GM19452 (cell line): ENCODE results near the gene UGT1A8.

Experiments
- ATAC-seq: cut with Tn5 transposase; IDR thresholded peaks from one replicate; pipeline ENCODE4 v1.9.1; 2021; ENCODE audit not compliant: unreplicated experiment

The UGT1A8 gene

DNA sequence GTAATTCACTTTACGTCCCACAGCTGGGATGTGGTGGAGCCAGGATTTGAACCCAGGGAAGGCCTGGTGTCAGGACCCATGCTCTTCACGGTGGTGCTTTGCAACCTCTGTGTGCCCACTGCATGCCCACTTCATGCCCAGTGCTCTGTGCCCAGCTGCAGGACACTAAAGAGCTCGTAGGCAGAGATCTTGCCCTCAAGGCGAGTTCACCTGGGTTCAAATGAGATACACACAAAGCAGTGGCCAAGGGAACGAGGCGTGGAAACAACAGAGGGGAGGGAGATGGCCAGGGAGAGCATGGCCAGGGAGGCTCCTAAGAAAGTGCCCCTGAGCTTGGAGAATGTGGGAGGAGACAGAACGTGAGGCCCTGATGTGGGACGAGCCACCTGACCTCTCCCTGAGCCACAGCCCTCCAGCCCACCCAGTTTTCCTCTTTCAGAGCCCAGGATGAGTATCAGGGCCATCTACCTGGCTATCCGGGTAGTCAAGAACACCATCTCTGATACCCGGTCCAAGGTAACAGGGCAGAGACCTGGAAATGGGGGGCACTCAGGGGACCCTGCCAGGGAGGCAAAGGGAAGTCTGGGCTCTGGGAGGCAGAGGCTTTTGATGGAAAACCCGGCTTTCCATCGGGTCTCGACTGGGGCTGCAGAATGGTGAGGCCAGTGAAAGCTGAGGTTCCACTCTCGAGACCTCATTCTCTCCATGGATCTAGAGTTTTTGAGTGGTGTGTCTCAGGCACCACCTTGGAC lies 181.1 kb downstream of the UGT1A8 start:
- no peak for ATAC-seq

DNA sequence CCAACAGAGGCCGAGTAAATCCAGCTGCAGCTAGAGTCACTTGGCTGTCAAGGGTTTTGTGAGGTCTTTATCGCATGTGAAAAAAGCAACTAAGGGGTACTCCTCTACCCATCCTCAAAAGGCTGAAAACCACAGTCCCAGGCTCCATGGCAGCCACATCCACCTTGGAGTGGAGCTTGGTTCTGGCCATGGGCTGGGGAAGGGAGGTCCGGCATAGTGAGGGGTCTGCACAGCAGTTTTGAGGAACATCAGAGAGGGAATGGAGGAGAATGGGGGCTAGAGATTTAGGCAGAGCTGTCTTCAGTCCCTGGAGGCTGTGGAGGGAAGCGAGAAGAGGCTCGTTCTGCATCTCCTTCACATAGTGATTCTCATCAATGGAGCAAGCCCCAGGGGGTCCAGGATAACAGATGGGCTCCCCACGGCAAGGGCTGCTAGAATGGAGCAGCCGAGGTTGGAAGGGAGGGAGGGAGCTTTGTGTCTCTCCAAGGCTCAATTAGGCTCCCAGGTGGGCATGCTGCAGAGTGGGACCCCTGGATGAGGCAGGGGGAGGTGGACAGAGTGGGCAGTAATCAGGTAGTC lies 181.7 kb downstream of the UGT1A8 start:
- no peak for ATAC-seq

DNA sequence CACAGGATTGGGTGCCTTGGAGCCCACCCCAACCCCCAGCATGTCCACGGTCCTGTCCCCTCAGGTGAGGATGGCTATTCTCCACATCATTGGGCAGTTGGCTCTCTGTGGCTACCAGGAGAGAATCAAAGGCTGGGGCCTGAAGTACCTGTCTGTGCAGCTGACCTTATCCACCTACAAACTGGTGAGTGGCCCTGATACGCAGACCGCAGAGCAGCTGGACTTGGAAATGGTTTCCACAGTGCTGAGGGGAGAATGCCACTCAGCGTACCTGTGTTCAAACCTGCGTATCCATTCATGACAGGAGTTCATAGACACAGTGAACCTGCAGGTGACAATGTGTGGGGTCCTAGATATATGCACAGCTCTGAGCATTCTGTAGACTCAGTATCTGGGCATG lies 182.3 kb downstream of the UGT1A8 start:
- no peak for ATAC-seq

DNA sequence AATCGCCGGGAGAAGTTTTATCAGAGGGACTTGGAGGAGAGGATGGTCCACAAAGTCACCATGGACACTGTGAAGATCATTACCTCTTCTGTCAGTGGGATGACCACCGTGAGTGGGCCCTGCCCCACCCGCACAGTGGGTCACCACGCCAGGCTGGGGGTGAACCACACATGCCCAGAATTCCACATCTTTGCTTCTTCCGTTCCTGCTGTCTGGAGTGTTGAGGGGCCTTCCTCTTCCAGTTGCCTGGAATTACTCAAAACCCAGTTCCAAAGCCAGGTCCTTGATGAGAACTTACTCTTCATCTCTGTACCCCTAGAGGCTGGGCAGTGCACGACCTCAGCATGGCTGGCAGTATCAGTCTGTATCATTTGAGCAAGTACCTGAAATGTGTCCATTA lies 182.8 kb downstream of the UGT1A8 start:
- ATAC-seq, result no peak

DNA sequence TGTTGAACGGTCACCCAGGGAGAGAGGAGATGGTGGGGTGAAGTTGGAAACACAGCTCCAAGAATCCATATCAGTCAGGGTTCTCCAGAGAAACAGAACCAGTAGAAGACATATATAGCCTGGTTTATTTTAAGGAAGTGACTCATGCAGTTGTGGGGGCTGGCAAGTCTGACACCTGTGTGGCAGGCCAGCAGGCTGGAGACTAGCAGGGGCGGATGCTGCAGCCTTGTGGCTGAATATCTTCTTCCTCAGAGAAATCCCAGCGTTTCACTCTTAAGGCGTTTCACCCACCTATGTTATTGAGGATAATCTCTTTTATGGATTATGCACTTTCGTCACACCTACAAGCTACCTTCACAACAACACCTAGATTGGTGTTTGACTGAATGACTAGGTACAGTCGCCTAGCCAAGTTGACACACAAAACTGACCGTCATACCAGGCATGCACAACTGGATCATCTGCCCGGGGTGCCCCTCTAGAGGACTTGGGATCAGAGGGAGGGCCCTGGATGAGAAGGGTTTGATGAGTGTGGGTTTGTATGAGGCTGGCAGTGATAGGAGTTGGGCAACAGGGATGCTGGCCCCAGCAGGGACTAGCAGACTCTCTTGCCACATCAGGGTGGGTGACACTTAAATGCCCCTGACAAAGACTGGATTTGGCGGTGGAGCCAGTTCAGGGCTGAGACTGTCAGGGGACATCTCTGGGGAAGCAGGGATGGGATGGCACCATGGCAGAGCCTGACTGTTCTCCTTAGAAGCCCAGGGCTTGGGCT lies 184.1 kb downstream of the UGT1A8 start:
- no peak for ATAC-seq

DNA sequence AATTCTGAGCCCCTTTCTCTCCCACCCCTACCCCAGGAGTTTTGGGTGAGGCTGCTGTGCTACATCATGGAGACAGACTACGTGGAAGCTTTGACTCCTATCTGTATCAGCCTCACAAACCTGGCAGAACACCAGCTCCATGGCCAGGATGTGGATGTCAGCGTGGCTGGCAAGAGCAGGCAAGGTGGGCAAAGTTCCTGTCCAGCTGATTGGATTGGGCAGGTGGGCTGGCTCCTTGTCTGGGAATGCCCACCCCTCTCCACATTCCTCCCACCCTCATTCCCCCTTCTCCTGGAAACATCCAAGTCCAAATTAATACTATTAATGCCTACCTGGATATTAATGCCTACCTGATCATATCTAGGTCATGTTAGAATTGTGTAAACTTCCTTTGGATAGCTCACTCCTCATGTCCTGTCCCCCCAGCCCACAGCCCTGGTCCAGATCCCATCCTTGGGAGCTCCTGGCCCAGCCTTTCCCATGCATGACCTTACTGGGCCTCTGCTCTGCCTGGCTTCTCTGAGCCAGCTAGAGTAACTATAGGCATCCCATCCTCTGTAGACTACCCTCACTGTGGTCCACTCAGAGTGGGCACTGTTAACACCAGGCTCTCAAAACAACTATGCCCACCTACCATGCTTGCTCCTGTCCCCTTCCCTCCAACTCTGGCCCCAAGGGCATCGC lies 184.8 kb downstream of the UGT1A8 start:
- ATAC-seq, result no peak

DNA sequence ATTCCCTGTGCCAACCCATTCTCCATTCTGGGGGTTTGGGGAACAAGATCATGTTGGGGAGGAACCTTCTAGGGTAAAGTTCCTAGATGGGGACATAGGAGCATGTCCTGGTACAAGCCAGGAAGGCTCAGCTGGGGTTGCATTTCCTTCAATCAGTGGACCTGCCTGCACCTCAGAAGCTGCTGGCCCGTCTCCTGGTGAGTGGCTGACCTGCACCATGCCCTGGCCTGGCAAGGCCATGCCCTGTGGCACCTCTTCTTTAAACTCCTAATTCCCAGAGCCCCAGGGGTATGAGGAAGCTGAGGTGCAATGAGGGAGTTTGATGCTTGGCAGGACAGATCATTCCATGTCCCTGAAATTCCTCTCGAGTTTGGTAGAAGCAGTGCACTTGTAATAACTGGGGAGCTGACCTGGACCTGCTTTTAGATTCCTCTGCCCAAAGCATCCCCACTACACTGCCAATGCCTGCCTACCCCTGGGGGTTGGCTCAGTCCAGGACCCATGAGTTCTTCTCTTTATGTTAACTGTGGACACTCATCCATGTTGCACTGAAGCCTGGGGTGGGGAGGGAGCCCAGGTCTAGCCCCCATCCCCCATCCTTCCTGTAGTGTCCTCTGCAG lies 186.0 kb downstream of the UGT1A8 start:
- ATAC-seq, result no peak

DNA sequence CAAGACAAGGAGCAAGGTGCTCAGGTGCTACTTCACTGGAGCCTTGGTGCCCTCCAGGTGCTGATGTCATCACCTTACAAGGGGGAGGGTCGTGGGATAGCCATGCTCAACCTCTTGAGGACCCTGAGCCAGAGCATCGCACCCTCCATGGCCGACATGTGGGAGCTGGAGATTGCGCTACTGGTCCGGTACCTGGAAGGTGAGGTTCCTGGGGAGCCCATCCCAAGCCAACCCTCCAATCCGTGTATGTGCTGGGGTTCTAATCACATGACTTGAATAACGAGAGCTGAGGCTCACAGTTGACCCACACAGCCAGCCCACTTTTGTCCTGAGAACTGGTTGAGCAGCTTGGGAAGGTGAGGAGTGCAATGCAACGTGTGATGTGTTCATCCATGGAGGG lies 186.6 kb downstream of the UGT1A8 start:
- ATAC-seq, result no peak

DNA sequence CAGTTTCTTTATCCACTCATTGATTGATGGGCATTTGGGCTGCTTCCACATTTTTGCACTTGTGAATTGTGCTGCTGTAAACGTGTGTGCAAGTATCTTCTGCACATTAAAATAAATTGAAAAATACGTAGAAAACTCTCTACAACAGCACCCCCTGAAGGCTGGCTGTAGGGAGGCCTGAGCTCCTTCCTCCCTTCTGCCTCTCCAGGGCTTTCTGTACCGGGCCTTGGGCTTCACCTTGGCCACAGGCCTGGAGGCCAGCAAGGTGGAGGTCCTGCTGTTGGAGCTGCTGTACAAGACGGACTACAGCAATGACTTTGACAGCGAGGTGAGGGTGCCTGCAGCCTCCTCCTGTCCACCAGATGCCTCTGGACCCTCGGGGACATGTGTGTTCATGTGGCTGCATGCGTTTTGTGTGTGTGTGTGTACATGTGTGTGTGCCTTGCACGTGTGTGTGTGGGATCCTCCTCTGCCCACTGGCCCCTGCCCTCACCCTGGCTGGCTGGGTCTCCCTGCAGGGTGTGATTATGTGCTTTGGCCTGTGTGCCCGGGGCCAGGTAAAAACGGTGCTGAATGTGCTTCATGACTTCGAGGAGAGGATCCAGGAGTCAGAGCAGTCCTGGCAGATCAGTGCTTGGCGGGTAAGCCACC lies 189.9 kb downstream of the UGT1A8 start:
- no peak for ATAC-seq

DNA sequence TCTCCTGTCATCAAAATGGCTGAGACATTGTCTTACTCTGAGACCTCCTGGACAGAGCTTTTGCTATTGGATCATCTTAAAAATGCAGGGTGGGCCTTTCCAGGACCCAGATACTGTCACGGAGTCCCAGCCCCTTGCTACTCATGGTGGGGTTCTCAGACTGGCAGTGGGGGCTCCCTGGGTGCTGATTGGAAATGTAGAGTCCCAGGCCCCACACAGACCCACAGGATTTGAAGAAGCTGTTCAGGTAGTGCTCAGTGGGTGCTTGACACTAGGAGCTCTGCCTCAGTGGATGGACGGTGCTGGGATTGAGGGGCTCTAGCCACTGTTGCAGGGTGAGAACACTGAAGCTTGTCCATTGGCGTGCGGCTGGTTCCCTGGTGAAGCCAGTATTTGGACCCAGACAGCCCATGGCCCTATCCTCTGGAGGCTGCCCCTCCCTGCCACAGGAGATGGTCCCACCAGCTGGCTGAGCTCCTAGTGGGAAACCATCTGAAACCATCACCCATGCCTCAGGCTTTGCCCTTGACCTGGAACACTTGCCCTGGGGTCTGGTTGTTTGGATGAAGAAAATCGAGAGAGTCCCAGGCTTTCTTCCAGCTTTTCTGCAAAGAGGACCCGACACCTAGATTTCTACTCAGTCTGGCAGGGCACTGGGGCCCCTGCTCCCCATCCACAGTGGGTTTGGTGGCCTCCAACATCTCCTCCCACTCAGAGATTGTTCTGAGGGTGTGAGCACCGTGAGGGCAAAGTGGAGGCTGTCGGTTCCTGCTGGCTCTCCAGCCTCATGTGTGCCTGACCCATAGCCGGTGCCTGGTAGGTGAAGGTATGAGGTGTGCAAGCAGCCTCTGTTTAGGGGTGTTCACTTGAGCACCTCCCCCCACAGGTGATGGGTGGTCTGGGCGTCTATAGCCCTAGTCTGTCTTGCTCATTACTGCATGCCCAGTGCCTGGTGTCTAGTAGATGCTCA lies 190.8 kb downstream of the UGT1A8 start:
- no peak for ATAC-seq

DNA sequence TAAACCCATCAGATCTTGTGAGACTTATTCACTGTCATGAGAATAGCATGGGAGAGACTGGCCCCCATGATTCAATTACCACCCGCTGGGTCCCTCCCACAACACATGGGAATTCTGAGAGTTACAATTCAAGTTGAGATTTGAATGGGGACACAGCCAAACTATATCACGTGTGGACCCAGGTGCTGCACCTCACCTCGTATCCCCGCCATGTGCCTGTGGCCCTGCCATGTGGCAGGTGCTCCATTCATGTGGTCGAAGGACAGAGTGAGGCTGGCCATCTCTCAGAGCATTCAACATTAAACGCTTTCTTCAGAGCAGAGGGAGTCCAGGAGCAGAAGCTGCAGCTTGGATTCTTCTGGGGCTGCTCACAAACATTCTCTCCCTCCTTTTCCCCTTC lies 193.0 kb downstream of the UGT1A8 start:
- ATAC-seq, result no peak

DNA sequence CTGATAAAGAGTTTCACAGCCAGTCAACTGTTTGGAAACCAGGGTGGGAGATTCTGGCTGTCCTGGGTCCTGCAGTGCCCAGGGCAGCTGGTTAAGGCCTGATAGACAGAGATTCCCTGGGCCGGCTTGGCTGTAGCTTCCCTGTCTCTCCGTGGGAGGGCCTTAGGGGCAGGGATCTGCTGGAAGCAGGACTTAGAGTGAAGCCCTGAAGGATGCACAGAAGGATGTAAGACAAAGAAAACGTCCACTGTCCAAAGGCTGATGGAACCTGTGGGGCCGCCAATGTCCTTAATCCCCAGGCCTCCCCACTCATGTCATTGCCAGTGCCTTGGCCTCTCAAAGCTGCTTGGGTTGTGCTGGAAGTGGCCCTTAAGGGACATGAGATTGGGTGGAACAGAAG lies 193.7 kb downstream of the UGT1A8 start:
- ATAC-seq, result no peak

DNA sequence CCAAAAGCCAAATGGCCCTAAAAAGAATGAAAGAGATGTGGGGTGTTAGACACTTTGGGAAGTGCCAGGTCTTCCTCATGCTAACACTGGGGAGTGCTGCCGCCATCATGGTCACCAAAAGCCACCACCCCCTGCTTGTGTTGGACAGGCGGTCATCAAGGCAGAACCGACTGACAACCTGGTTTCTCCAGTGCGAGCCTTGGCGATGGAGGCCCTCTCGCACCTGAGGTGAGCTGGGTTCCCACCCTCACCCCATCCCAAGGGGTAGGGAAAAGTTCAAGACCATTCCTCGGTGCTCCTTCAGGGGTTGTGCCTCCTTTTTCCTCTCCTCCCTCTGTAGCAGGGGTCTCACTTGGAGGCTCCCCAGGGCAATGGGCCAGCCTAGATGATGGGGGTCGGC lies 194.3 kb downstream of the UGT1A8 start:
- ATAC-seq, result no peak

DNA sequence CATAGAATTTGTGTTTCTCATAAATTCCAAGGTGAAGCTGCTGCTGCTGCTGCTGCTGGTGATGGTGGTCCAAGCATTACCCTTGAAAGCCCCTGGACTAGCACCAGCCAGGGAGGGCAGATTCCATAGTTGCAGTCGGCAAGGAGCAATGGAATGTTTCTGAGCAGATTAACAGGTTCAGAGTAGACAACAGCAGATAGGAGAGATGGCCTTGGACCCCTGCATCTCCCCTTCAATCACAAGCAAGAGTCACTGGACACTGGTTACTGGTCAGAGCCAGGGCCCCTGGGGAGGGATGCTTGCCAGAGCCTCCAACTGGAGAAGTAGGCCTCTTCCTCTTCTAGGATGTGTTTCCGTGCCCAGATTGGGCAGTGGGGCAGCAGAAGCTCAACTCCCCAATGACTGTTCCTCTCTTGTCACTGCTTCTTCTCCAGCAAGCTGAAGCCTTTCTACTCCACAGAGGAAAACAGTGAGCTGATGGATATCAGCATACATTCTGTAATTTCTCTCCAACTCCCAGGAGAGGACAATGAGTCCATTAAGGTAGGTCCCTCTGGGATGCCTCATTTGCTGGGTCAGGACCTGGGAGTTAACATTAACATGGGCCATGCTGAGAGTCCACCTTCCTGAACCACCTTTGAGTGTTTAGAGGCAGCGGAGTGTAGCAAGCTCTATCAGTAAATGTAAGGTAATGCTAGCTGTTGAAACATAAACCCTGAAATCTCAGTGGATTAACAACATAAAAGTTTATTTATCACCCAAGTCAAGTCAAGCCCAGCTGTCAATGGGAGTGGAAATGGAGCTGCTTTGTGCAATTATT lies 196.0 kb downstream of the UGT1A8 start:
- no peak for ATAC-seq

DNA sequence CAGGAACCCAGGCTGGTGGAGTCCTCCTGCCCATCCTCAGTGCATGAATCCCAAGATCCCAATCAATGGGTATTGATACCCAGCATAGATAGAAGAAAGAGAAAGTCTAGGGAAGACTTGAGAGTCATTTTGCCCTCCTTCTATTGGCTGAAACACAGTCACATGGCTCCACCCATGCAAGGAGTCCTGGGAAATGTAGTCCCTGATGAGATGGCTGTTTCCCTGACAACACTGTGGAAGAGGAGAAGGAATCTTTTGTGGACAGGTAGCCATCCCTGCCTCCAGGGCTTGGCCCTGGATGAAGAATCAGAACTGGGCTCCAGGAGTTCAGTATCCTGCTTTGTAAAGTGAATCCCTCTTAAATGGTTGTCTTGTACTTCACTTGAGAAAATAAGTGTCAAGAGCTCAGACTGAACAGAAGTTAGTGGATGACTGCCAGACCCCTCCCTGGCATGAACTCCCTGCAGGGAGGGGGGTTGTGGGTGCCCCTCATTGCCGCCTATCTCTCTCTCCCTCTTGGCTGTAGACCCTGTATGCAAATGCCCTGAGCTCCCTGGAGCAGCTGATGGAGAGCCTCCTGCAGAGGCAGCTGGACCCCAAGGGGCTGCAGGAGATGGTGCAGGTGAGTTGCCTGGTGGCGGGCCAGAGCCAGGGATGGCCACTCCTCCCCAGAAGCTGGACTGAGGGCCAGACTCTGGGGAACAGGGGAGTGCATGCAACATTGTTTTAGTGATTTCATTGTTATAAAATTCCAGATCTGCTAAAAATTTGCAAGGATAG lies 196.8 kb downstream of the UGT1A8 start:
- ATAC-seq, result no peak

DNA sequence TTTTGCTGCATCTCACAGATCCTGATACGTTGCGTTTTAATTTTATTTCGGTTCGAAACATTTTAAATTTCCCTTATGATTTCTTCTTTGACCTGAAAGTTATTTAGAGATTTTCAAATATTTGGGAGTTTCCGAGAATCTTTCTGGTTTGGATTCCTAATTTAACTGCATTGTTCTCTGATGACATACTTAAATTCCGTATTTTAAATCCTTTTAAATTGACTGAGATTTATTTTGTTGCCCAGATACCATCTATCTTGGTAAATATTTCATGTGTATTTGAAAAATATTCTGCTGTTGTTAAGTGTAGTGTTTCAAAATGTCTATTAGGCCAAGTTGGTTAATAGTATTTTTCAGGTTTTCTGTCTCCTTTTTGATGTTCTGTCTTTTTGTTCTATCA lies 198.4 kb downstream of the UGT1A8 start:
- ATAC-seq, result no peak

DNA sequence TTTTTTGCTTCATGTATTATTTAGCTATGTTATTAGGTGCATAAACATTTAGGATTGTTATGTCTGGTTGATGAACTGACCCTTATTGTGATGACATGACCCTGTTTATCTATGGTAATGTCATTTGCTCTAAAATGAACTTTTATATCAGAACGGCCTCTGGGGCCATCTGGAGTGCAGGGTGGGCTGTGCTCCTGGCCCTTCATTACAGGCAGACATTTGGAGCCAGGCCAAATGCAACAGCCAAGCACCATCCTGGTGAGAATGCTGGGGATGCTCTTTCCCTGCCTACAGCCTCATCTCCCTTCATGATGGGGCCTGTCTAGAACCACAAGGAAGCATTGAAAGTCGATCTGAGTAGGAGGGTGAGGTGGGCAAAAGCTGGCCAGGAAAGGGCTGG lies 198.9 kb downstream of the UGT1A8 start:
- ATAC-seq, result no peak

DNA sequence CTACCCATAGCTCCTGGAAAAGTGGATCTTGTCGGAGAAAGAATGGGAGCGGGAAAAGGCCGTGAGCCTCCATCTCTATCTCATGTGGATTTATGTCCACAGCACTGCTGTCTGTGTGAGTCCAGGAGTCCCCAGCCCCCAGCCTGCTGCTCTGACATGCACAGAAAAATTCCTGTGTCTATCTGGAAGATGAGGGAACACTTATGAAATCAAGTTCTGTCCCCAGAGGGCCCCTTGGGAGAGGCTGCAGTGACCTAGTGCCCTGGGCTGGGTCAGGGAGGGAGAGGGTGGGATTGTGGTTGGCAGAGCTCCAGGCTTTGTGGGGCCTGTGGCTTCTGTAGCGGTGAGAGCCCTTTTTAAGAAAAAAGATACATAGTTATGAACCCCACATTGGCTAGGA lies 199.3 kb downstream of the UGT1A8 start:
- no peak for ATAC-seq
